Testis (tissue), 2 donors: ENCODE results near the gene EXOC3L4.

ENCODE experiments used
- POLR2A ChIP-seq: fragments of 450-650 bp; IDR thresholded peaks from one replicate; pipeline ENCODE4 v1.6.1; 2017; ENCODE audit warnings: antibody characterized with exemption, mild to moderate bottlenecking, moderate library complexity
- TF ChIP-seq, protein P1 (sequence below), 3 experiments: fragments of 450-650 bp in 2 of 3; fragments of 200-600 bp in 1 of 3; sonication (generic) in 1 of 3; IDR thresholded peaks; one replicate each; pipeline ENCODE4 v1.5.1; 2016 to 2019; ENCODE audit warnings: antibody characterized with exemption in 3 of 3, mild to moderate bottlenecking in 2 of 3, moderate library complexity in 1 of 3

DNA sequence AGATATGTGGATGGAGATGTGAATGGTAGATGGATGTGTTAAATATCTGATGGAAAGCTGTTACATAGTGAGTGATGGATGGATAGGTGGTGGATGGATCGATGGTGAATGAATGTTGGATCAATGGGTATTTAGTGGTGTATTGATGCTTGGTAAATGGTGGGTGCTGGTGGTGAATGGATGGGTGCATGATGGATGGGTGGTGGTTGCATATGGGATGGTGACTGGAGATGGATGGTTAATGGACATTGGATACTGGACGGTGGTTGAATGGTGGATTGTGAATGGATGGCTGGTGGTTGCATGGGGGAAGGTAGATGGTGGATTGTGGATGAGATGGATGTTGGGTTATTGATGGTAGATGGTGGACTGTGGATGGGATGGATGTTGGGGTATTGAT lies 12.6 kb upstream of the EXOC3L4 start:
- TF ChIP-seq, protein P1, sequence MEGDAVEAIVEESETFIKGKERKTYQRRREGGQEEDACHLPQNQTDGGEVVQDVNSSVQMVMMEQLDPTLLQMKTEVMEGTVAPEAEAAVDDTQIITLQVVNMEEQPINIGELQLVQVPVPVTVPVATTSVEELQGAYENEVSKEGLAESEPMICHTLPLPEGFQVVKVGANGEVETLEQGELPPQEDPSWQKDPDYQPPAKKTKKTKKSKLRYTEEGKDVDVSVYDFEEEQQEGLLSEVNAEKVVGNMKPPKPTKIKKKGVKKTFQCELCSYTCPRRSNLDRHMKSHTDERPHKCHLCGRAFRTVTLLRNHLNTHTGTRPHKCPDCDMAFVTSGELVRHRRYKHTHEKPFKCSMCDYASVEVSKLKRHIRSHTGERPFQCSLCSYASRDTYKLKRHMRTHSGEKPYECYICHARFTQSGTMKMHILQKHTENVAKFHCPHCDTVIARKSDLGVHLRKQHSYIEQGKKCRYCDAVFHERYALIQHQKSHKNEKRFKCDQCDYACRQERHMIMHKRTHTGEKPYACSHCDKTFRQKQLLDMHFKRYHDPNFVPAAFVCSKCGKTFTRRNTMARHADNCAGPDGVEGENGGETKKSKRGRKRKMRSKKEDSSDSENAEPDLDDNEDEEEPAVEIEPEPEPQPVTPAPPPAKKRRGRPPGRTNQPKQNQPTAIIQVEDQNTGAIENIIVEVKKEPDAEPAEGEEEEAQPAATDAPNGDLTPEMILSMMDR (IDR thresholded peaks at IDR 0.05): no peak
- TF ChIP-seq POLR2A: no peak
